Right lobe of liver (tissue), 4 donors: Measurements from ENCODE around the gene RMC1.

Experiments
- CTCF ChIP-seq, 4 donors: fragments of 200-600 bp in 3 of 4; fragments of 450-650 bp in 1 of 4; IDR thresholded peaks; one replicate each; pipeline versions ENCODE4 v1.5.1 to v1.8.0; 2016 to 2022; ENCODE audit warnings: antibody characterized with exemption in 4 of 4, mild to moderate bottlenecking in 2 of 4
- POLR2A ChIP-seq: fragments of 450-650 bp; IDR thresholded peaks from one replicate; pipeline ENCODE4 v1.6.1; 2017; ENCODE audit warnings: antibody characterized with exemption, mild to moderate bottlenecking
- donor health status: DM: no; HTN: no; CAD: no.
- donor health status: DM: no; HTN: no; CAD: no.
- donor health status: DM: no; HTN: yes; CAD: no.

DNA sequence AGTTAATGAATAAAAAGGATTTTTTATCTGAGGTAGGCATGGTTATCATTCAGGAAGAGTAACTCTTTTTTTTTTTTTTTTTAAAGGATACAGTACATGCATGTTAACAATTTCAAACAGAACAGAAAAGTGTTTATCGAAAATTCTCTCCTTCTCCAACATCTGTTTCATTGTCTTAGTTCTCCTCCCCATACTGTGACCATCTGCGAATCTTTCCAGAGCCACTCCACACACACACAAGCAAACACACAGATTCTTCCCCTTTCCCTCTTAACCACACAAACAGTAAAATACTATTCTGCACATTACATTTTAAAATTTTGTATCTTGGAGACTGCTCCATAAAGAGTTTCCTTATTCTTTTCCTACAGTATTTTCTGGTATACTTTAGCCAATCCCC is 45.0 kb downstream of the RMC1 start:
- TF ChIP-seq POLR2A (no peak), CTCF (IDR thresholded peaks at IDR 0.05) (no peak)
